ENCODE data around the gene ASPG. TPM values are rescaled to one million over a fixed set of nuclear protein-coding genes. Genes with fewer than 3 reads are reported as not detected.

ASPG gene
- total and polyA plus RNA-seq, 8 donors = 0.16 to 0.68 (median 0.23) TPM; not detected in 2

Small RNAs within 50 kb of the gene (microRNA-seq; reads per million reads assigned to microRNA genes)
- gene MIR203A (0 reads per million in 2 donors), gene MIR203B (0 reads per million in 2 donors)

Other genes with a start within 250 kb of the ASPG start
- gene PPP1R13B, start 238.1 kb upstream of the ASPG start, total RNA-seq = 10 to 100 TPM; 20.9 to 33.9 (median 24.5) TPM
- 10 to 100 TPM; 31.4 to 33.8 TPM for gene PPP1R13B, start 238.1 kb upstream of the ASPG start, polyA plus RNA-seq
- 1 to 10 TPM in 4 of 6 donors, under 1 TPM in 2; 0.67 to 5.6 (median 1.6) TPM for gene TDRD9, start 157.2 kb upstream of the ASPG start, total RNA-seq
- gene TDRD9, start 157.2 kb upstream of the ASPG start, polyA plus RNA-seq = 10 to 100 TPM in 1 of 2 donors, 1 to 10 TPM in 1; 2.9 to 28.6 TPM
- gene RD3L, start 143.2 kb upstream of the ASPG start, total RNA-seq = not detected
- gene RD3L, start 143.2 kb upstream of the ASPG start, polyA plus RNA-seq = not detected
- 10 to 100 TPM in 2 of 6 donors, 1 to 10 TPM in 4; 5.3 to 13.2 (median 8.4) TPM for gene KIF26A, start 52.9 kb downstream of the ASPG start, total RNA-seq
- gene KIF26A, start 52.9 kb downstream of the ASPG start, polyA plus RNA-seq = 1 to 10 TPM; 3.6 to 4.3 TPM